GM18867 (cell line): ENCODE data around the gene GPR68.
"Not testable (repeated sequence)": the region's sequence is repeated elsewhere in the genome, so short reads cannot be mapped to it uniquely, and the experiment has no call there.

Experiments
- ATAC-seq: cut with Tn5 transposase; IDR thresholded peaks from one replicate; pipeline ENCODE4 v1.9.1; 2021; ENCODE audit warnings: mild to moderate bottlenecking, moderate library complexity; ENCODE audit not compliant: unreplicated experiment

GPR68 gene

DNA sequence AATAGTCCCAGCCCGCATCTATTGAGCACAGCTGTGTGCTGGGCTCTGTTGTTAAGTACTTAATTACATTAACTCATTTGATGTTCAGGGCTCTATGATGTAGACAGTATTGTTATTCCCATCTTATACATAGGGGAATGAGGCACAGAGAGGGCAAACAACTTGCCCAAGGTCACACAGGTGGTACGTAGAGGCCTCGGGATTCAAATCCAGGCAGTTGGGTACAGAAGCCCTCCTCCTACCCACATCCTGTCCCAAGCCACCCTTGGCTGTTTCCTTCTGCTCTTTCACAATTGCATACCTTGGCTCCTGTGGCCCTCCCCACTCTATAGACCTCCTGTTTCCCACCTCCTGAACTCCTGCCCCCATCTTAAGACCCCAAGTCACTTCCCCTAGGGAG, 10.0 kb upstream of the GPR68 start:
- ATAC-seq = no peak

DNA sequence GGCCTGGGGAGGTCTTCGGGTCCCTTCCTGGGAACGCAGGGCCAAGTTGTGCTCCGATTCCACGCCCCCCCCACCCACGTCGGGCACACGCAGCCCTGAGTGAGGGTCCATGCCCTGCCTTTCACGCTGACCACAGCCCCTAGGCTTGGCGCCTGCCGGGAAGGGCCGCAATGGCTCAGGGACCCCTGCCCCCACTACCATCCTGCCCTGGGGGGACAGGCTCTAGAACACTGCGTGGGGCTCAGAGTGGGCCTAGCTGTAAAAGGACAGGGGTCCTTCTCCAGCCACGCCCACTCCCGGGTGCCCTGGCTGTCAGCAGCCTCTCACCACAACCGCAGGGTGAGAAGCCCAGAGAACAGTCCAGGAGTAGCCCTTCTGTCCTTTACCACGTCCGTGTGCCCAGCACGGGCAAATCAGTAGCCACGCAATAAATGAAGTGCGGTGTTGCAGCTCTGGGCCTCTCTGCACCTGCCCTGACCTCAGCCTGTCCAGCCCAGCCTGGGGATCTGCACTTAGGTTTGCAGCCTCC, 9.4 kb upstream of the GPR68 start:
- no peak for ATAC-seq

DNA sequence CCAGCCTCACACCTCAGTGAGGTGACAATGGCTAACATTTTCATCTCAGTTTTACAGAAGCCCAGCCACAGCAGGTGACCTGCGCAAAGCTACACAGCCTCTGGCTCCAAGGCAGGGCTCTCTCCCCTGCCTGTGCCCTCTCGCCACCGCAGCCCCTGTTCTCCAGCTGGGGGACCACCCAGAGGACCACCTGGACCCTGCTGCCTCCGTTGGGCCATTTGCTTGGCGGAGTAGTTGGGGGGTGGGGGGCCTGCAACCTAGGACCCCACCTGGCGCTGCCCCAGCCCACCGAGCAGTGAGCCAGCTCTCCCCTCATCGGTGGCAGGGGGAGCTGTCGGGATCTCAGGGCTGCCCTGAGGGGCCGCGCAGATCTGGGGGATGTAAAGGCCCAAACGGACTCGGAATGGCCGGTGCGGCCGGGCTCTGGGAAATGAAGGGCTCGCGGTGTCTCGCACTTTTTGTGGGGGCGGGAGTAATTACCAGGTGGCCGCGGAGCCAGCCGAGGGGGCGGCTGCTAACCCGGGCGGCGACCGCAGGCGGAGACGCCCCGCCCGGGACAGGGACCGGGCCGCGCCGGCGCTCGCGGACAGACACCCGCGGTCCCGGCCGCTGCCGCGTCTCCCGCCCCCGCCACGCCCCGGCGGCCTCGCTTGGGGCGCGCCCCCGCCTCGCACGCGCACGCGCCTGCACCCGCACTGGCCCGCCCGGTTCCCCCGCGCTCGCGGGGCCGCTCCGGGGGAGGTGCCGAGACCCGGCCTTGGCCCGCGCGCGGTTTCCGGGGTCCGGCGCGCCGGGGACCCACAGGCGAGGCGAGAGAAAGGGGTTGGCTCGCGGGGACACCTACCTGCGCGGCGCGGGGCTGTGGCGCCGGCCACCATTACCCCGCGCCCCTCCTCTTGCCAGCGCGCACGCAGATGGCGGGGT, 8.6 kb upstream of the GPR68 start:
- peak; percentile 36 for ATAC-seq

- no peak for ATAC-seq
Measured at GRCh38 chr14:91250912-91251311, 6.4 kb upstream of the GPR68 start.

GRCh38 chr14:91249841-91250616, 5.5 kb upstream of the GPR68 start:
- ATAC-seq = peak; percentile 82

- no peak for ATAC-seq
Measured at GRCh38 chr14:91246051-91246852, 1.7 kb upstream of the GPR68 start.

- ATAC-seq = not testable (repeated sequence)
Measured at GRCh38 chr14:91245616-91246015, 1.1 kb upstream of the GPR68 start.

GRCh38 chr14:91245029-91245428, 525 bp upstream of the GPR68 start:
- ATAC-seq = no peak

DNA sequence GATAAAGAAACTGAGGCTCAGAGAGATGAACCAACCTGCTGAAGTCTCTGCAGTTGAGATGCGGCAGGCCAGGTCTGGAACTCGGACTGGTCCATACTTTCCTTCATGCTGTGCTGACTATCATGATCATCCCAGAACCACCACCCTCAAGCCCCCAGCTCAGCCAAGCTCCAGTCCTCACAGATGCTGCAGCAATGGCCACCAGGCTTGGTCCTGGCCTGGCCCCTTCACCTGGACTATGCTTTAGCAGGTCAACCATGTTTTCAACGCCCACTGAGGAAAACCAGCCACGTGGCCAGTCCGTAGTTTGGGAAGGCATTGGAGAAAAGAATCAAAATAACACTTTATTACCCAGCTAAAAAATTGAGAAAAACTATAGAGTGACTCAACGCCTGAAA, 1.4 kb downstream of the GPR68 start:
- ATAC-seq = peak; percentile 5

DNA sequence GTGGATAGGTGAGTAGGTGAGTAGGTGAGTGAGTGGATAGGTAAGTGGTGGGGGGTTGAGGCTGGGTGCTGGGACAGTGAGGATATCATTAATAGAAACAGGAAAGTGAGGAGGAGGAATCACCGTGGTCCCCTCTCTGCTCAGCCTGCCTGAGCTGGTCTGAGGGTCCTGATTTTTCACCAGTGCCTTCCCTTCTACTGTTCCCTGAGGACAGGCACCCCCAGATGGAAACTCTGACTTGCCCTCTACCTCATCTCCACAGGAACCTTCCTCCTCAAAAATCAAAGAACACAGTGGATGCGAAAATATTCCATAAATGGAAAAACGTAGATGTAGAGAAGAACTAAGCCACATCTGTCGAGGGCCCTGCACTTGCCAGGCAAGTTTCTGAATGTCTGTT, 1.9 kb downstream of the GPR68 start:
- ATAC-seq = no peak

- ATAC-seq = peak; percentile 69
Measured at GRCh38 chr14:91241863-91242262, 2.6 kb downstream of the GPR68 start.

DNA sequence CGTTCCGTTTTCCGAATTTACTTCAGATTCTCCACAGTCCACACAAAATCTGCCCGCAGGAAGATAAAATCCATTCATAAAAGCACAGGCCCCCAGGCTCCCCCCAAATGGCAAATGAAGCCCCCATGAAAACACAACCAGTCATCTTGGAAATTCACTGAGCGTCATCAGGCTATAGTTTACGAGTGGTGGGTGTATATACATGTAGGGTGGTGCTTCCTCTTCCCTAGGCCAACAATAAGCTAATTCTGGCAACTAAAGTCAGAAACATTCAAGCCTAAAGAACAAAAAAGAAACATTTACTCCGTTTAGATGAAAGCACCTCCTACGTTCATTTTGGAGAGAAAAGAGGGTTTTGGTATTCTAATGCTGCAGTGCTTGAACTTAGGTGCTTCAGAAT, 5.8 kb downstream of the GPR68 start:
- ATAC-seq = no peak

DNA sequence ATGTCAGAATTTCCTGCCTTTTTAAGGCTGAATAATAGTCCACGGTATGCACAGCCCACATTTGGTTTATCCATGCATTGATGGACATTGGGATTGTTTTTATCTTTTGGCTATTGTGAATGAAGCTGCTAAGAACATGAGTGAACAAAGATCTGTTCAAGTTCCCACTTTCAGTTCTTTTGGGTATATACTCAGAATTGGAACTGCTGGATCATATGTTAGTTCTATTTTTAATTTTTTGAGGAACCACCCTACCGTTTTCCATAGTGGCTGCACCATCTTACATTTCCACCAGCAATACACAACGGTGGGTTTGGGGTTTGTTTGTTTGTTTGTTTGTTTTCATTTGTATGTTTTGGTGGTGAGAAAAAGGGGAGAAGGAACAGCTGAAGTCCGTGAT, 6.4 kb downstream of the GPR68 start:
- ATAC-seq = no peak

DNA sequence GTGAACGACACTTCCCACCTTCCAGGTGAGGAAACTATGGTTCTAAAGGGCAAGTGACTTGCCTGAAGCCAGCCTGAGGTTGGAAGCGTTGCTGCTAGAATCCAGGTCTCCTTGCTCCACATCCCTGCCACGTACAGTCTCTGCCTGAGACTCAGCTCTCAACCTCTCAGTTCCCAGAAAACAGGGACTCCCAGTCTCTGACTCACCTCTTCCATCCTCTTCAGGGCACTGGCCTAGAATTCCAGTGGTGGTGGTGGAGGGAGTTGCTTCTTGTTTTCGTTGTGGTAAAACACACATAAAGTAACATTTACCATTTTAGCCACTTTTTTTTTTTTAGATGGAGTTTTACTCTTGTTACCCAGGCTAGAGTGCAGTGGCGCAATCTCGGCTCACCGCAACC, 7.3 kb downstream of the GPR68 start:
- ATAC-seq = no peak

GRCh38 chr14:91235841-91236240, 8.7 kb downstream of the GPR68 start:
- no peak for ATAC-seq

DNA sequence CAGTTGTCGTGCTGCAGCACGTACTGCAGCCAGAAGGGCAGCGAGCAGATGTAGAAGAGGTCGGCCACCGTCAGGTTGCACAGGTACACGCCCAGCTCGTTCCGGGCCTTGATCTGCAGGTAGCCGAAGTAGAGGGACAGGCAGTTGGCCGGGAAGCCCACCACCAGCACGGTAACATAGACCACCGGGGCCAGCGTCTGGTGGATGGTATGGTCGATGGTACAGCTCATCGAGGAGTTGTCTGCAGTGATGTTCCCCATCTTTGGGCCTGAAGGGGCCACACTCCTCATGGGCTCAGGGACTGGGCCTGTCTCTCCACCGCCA, 9.8 kb downstream of the GPR68 start:
- ATAC-seq = no peak

DNA sequence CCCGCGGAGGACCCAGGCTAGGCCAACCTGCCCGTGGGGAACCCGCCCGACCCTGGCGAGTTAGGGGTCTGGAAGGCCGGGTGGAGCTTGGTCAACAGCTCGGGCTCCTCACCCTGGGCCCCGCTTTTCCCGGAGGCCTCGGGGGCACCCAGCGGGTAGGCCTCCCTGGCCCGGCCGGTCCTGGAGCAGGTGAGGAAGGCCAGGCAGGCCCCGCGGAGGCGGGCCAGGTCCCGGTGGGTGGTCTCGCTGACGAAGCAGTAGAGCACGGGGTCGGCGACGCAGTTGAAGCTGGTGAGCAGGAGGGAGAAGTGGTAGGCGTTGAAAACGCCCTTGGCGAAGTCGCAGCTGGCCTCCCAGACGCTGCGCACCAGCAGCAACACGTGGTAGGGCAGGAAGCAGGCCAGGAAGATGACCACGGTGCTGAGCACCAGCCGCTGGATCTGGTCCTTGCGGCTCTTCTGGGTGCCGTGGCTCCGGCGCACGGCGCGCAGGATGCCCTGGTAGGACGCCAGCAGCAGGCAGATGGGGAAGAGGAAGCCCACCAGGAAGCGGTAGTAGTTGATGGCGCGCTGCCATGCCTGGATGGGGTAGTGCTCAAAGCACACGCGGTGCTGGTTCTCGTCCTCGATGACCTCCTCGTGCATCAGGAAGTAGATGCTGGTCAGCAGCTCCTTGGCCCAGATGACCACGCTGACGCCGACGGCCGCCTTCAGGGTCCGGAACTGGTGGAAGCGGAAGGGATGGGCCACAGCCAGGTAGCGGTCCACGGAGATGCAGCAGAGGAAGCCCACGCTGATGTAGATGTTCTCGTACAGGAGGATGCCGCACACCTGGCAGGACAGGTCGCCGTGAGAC, 10.3 kb downstream of the GPR68 start:
- no peak for ATAC-seq

GRCh38 chr14:91232603-91233002, 11.9 kb downstream of the GPR68 start:
- ATAC-seq = no peak

GRCh38 chr14:91232052-91232451, 12.5 kb downstream of the GPR68 start:
- no peak for ATAC-seq

- no peak for ATAC-seq
Measured at GRCh38 chr14:91231446-91231845, 13.1 kb downstream of the GPR68 start.
